Stimulated activated CD8-positive, alpha-beta memory T cell treated with anti-CD3 and anti-CD28 coated beads, Interleukin-7, amount 100 ng/mL, for 1 hour (primary cell): Measurements from ENCODE around the gene KRTAP13-1.

Experiments
- DNase-seq, 2 donors: peaks; one replicate each; pipeline ENCODE4 v3.0.0-alpha.2; 2020; ENCODE audit warnings: low read depth in 2 of 2

Gene KRTAP13-1

GRCh38 chr21:30395731-30396130 lies at the start of gene KRTAP13-1:
Gene KRTAP13-1, plus strand, starts transcription at chr21:30396031. Its CDS starts 56 bp downstream, at chr21:30396087.
- no peak for DNase-seq

GRCh38 chr21:30348506-30348905 lies 47.3 kb upstream of the KRTAP13-1 start, which contains the start of gene KRTAP23-1:
Gene KRTAP23-1, minus strand, starts transcription at chr21:30348606. Its CDS starts 0 bp downstream, at chr21:30348606.
- no peak for DNase-seq

GRCh38 chr21:30349572-30349971 lies 46.3 kb upstream of the KRTAP13-1 start:
- DNase-seq, result no peak

GRCh38 chr21:30351534-30351933 lies 44.3 kb upstream of the KRTAP13-1 start:
- no peak for DNase-seq

GRCh38 chr21:30354308-30355005 lies 41.4 kb upstream of the KRTAP13-1 start:
- no peak for DNase-seq

GRCh38 chr21:30355906-30356305 lies 39.9 kb upstream of the KRTAP13-1 start:
- DNase-seq, result no peak

GRCh38 chr21:30372139-30372770 lies 23.6 kb upstream of the KRTAP13-1 start, which contains the start of gene KRTAP13-2:
Gene KRTAP13-2, minus strand, starts transcription at chr21:30372271. Its CDS starts 58 bp downstream, at chr21:30372213.
- DNase-seq, result no peak

GRCh38 chr21:30382201-30382600 lies 13.6 kb upstream of the KRTAP13-1 start:
- no peak for DNase-seq

GRCh38 chr21:30391492-30392025 lies 4.3 kb upstream of the KRTAP13-1 start:
- DNase-seq, result no peak

- DNase-seq, result no peak
Observed at GRCh38 chr21:30408782-30409494, 13.1 kb downstream of the KRTAP13-1 start.

- no peak for DNase-seq
Observed at GRCh38 chr21:30415993-30416392, 20.2 kb downstream of the KRTAP13-1 start.

GRCh38 chr21:30425826-30426225 lies 30.0 kb downstream of the KRTAP13-1 start, which contains the start of gene KRTAP13-3:
Gene KRTAP13-3, minus strand, starts transcription at chr21:30425926. Its CDS starts 14 bp downstream, at chr21:30425912.
- DNase-seq, result no peak

GRCh38 chr21:30426731-30427130 lies 30.9 kb downstream of the KRTAP13-1 start:
- DNase-seq, result no peak

GRCh38 chr21:30430170-30430655 lies 34.4 kb downstream of the KRTAP13-1 start, which contains the start of gene KRTAP13-4:
Gene KRTAP13-4, plus strand, starts transcription at chr21:30430220. Its CDS starts 56 bp downstream, at chr21:30430276.
- no peak for DNase-seq

GRCh38 chr21:30434033-30434631 lies 38.3 kb downstream of the KRTAP13-1 start:
- DNase-seq, result no peak

GRCh38 chr21:30437010-30437565 lies 41.3 kb downstream of the KRTAP13-1 start:
- no peak for DNase-seq

GRCh38 chr21:30439975-30440374 lies 44.1 kb downstream of the KRTAP13-1 start, which contains the start of gene KRTAP15-1:
Gene KRTAP15-1, plus strand, starts transcription at chr21:30440275. Its CDS starts 53 bp downstream, at chr21:30440328.
- DNase-seq, result no peak

GRCh38 chr21:30443226-30443625 lies 47.4 kb downstream of the KRTAP13-1 start:
- no peak for DNase-seq

GRCh38 chr21:30444204-30444603 lies 48.4 kb downstream of the KRTAP13-1 start:
- no peak for DNase-seq
